ENCODE measurements around the gene SMYD3.

SMYD3 gene

DNA sequence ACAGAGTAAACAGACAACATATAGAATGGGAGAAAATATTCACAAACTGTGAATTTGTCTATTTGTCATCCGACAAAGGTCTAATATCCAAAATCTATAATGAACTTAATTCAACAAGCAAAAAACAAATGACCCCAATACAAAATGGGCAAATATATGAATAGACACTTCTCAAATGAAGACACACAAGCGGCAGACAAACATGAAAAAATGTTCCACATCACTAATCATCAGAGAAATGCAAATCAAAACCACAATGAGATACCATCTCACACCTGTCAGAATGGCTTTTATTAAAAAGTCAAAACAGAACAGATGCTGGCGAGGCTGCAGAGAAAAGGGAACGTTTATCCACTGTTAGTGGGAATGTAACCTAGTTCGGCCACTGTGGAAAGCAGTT lies 72.7 kb downstream of the SMYD3 start:
- TF ChIP-seq, protein P1, sequence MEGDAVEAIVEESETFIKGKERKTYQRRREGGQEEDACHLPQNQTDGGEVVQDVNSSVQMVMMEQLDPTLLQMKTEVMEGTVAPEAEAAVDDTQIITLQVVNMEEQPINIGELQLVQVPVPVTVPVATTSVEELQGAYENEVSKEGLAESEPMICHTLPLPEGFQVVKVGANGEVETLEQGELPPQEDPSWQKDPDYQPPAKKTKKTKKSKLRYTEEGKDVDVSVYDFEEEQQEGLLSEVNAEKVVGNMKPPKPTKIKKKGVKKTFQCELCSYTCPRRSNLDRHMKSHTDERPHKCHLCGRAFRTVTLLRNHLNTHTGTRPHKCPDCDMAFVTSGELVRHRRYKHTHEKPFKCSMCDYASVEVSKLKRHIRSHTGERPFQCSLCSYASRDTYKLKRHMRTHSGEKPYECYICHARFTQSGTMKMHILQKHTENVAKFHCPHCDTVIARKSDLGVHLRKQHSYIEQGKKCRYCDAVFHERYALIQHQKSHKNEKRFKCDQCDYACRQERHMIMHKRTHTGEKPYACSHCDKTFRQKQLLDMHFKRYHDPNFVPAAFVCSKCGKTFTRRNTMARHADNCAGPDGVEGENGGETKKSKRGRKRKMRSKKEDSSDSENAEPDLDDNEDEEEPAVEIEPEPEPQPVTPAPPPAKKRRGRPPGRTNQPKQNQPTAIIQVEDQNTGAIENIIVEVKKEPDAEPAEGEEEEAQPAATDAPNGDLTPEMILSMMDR (IDR thresholded peaks at IDR 0.05; ENCODE audit: insufficient read depth, missing control alignments): no peak
- DNase-seq (ENCODE audit: insufficient read length, low spot score) (no peak), FAIRE-seq (peak; percentile 56)

DNA sequence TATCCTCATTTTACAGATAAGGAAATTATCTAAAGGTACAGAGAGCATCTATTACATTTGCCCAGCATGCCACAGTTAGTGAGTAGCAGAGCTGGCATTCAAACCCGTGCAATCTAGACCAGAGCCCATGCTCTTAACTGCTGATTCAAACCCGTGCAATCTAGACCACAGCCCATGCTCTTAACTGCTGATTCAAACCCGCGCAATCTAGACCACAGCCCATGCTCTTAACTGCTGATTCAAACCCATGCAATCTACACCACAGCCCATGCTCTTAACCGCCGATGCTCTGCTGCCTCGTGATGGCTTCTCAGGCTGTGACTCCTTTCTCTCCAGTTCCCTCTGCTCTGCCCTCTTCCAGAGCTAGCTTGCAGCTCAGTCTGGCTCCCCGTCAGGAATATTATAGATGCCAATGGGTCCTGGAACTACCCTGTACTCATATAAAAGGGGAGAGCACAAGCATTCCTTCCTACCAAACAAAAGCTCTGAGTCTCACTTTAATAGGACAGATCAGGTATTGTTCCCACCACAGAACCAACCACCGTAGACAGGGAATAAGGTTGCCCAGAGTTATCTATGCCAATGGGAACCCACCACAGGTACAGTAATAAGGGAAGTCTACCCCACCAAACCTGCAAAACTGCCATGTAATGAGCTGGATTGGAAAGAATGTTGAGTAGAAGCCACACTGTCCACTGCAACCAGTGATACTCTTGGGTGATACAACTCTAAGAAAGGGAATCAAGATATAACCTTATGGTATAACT lies 78.4 kb downstream of the SMYD3 start:
- TF ChIP-seq, protein P1 (IDR thresholded peaks at IDR 0.05; ENCODE audit: insufficient read depth, missing control alignments): no peak
- no peak for DNase-seq (ENCODE audit: insufficient read length, low spot score)
- peak; percentile 61 for FAIRE-seq

DNA sequence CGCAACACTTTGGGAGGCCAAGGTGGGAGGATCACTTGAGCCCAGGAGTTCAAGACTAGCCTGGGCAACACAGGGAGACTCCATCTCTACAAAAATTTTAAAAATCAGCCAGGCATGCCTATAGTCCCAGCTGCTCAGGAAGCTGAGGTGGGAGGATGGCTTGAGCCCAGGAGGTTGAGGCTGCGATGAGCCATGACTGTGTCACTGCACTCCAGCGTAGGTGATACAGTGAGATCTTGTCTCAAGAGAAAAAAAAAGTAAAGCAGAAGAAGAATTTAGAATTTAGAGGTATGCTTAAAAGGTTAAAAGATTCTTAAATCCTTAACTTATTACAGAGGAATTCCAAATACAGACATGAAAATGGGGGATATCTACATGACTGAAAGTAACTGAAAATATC lies 79.5 kb downstream of the SMYD3 start:
- TF ChIP-seq, protein P1 (IDR thresholded peaks at IDR 0.05; ENCODE audit: insufficient read depth, missing control alignments): no peak
- FAIRE-seq: no peak
- no peak for DNase-seq (ENCODE audit: insufficient read length, low spot score)

DNA sequence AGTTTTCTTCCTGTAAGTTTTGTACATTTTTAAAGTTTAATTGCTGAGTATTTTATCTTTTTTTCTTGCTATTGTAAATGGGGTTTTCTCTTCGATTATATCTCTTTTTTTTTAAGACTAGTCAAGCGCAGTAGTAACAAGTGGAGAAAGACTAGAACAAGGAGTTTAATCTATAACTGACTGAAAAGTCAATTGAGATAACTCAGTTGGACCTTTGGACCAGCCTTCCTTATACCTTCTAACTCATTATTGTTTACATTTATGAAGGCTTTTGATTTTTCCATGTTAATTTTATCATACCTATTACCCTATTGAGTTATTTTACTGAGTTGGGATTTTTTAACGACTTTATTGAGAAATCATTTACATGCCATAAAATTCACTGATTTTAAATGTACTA lies 81.2 kb downstream of the SMYD3 start:
- TF ChIP-seq, protein P1 (IDR thresholded peaks at IDR 0.05; ENCODE audit: insufficient read depth, missing control alignments): no peak
- DNase-seq (ENCODE audit: insufficient read length, low spot score) (no peak), FAIRE-seq (no peak)

DNA sequence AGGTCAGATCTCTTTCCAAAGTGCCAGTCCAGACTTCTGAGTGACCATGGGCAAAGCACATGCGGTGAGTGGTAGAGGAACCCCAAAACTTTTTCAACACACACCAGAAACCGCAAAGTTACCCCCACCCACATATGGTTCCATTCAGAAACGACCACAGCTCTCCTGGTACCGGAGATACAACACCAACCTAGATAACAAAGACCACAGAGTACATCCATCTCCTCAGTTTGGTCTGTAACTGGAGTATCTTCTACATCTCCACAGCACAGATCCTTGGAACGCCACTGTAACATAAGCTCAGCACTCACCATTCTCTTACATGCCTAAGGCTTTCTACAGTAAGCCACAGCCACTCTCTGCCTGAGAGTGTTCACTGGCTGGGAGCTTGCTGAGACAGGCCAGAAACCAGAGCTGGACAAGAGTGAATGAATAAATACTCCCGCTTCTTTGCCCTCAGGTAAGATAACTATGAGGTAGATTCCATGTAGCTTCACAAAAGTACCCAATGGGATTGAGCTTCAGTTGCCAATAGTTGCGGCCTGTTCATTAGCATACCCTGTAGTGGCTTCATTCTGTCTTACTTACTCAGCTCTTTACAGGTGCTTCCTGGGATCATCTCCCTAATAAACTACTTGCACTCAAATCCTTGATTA lies 81.8 kb downstream of the SMYD3 start:
- DNase-seq (ENCODE audit: insufficient read length, low spot score) (no peak), FAIRE-seq (peak; percentile 55)
- TF ChIP-seq, protein P1 (IDR thresholded peaks at IDR 0.05; ENCODE audit: insufficient read depth, missing control alignments): no peak

DNA sequence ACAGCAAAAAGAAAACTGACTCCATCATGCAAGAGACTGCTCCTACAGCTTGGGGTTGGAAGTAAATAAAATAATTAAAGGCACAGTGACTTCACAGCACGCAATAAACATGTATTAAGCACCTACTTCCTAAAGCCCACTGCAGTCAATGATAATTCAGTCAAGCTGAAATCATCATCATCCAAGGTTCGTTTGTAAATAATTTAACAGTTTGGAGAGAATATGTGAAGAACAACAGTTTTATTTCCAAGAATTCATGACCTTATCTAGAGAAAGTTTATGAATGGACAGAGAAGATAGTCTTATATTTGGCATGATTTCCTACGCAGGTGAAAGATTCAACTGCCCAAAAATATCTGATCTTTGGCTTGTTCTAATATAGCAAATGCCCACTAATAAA lies 86.8 kb downstream of the SMYD3 start:
- TF ChIP-seq, protein P1 (IDR thresholded peaks at IDR 0.05; ENCODE audit: insufficient read depth, missing control alignments): no peak
- DNase-seq (ENCODE audit: insufficient read length, low spot score) (no peak), FAIRE-seq (no peak)
